GM12875 (cell line): ENCODE data around the gene RNF212.
"Not testable (repeated sequence)": the region's sequence is repeated elsewhere in the genome, so short reads cannot be mapped to it uniquely, and the experiment has no call there.

Source experiments
- H3K4me3 ChIP-seq: one replicate; pipeline ENCODE4 v1.5.1; 2011; ENCODE audit warnings: low read depth, low read length, control low read depth
- TF ChIP-seq, protein P1 (sequence below): IDR thresholded peaks from 2 replicates; pipeline ENCODE4 v1.5.1; 2011; ENCODE audit warnings: low read depth, mild to moderate bottlenecking, control low read depth, inconsistent platforms, low read length, moderate library complexity, borderline replicate concordance; ENCODE audit not compliant: insufficient read depth

The RNF212 gene

DNA sequence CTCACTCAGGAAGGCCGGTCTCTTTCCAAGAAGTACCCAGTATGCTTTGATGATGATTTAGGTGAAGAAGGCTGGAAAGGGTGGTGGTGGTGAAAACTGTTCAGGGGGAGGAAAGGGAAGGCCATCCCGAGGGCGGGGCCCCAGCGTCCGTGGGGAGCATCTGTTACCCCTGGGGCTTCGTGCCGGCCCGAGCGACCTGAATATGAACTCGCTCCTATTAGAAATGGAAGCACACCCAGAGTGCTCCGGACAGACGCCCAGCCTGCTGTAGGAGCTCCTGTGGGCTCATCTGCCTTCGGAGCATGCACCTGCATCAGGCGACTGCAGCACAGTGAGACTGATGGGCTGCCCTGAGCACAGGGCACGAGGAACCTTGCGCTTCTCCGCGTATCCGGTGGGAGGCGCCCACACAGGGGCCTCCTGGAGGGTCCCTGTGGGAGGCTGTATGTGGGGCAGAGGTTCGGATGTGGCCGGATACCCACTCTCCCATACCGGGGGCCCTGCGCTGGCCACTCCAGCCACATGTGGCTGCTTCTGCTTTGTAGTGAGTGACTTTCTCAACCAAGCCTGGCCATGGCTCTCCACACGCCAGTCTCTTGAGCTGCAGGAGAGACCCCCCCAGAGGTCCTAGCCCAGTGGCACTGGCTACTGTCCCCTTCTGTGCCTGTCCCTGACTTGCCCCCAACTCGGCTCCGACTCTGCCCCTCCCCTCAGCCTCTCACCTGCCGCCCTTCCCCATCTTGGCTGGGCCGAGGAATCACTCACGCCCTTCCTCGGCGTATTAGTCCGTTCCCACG, 65.2 kb downstream of the RNF212 start:
- TF ChIP-seq, protein P1, sequence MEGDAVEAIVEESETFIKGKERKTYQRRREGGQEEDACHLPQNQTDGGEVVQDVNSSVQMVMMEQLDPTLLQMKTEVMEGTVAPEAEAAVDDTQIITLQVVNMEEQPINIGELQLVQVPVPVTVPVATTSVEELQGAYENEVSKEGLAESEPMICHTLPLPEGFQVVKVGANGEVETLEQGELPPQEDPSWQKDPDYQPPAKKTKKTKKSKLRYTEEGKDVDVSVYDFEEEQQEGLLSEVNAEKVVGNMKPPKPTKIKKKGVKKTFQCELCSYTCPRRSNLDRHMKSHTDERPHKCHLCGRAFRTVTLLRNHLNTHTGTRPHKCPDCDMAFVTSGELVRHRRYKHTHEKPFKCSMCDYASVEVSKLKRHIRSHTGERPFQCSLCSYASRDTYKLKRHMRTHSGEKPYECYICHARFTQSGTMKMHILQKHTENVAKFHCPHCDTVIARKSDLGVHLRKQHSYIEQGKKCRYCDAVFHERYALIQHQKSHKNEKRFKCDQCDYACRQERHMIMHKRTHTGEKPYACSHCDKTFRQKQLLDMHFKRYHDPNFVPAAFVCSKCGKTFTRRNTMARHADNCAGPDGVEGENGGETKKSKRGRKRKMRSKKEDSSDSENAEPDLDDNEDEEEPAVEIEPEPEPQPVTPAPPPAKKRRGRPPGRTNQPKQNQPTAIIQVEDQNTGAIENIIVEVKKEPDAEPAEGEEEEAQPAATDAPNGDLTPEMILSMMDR = no peak
- no peak overlapping the region for H3K4me3 ChIP-seq

DNA sequence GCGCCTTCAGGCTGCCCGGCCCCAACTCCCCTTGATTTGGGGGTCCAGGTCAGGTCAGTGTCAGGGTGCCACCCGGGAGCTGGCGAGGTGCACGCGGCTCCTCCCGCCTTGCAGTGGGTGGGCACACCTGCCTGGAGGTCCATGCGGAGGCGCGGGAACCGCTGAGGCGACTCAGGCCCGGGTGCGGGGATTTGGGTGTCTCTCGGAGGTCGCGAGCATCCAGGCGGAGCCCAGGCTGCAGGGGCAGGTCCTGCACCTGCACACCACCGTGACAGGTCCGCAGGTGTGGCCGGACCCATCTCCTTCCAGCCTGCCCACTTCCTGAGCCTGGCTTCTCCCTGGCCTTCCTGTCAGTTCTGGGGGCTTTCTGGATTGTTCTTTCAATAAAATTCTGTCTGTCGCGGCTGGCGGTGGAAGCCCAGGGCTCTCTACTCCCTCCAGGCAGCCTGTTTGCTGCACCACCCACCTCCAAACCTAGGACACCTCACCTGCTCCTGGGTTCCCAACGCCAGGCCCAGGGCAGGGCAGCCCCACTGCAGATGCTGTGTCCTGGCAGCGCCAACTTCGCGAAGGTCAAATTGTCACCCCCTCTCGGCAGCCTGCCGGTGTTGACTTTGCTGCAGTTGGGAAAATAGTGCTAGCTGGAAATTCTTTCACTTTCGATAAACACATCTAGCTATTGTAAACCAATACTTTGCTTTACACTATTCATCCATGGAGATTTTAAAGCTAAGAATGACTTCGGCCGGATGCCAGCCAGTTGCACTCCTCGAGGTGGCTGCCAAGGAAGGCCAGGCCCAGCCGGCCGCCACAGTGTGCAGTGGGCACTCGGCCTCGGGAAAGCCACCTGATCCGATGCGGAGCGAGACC, 66.0 kb downstream of the RNF212 start:
- no peak overlapping the region for H3K4me3 ChIP-seq

GRCh38 chr4:1046581-1047011, 66.8 kb downstream of the RNF212 start:
- not testable (repeated sequence) for H3K4me3 ChIP-seq

More for the DNA sequence above, 66.0 kb downstream of the RNF212 start:
- TF ChIP-seq, protein P1 = no peak

GRCh38 chr4:1045595-1046201, 67.7 kb downstream of the RNF212 start:
- TF ChIP-seq, protein P1 = no peak

DNA sequence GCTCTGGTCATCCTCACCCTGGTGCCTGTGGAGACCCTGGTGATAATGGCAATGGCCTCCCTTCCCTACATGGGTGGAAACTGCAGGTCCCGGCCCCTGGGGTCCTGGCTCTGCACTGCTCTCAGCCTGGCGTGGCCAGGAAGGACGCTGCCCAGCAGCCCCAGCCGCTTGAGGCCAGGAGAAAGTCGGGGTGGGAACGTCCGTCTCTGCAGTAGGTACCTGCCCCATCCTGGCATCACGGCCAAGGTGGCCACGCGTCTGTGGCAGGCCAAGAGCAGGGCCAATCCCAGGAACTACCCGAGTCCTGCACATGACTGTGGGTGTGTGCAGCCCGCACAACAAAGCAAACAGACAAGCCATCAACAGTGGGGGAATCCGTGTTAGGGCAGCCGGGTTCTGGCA, 68.2 kb downstream of the RNF212 start:
- no peak overlapping the region for H3K4me3 ChIP-seq
- TF ChIP-seq, protein P1 = no peak

More at GRCh38 chr4:1045595-1046201, 67.7 kb downstream of the RNF212 start:
- H3K4me3 ChIP-seq = no peak overlapping the region

GRCh38 chr4:1044469-1045192, 68.7 kb downstream of the RNF212 start:
- TF ChIP-seq, protein P1 = no peak
- H3K4me3 ChIP-seq = no peak overlapping the region
